GM20000 (cell line): ENCODE measurements around the gene EXD1.

Source experiments
- DNase-seq: peaks from one replicate; pipeline ENCODE4 v3.0.0; 2012; ENCODE audit warnings: low spot score
- CTCF ChIP-seq: IDR thresholded peaks from 2 replicates; pipeline ENCODE4 v1.5.1; 2012; ENCODE audit warnings: mild to moderate bottlenecking, control low read depth; ENCODE audit errors: extremely low read depth, missing control alignments

EXD1 gene

GRCh38 chr15:41219381-41219780, 11.2 kb downstream of the EXD1 start:
- TF ChIP-seq CTCF, result no peak
- DNase-seq, result no peak

GRCh38 chr15:41218851-41219250, 11.7 kb downstream of the EXD1 start:
- DNase-seq, result no peak
- no peak for TF ChIP-seq CTCF

- TF ChIP-seq CTCF, result no peak
- no peak for DNase-seq
Observed at GRCh38 chr15:41215708-41216107, 14.8 kb downstream of the EXD1 start.

- TF ChIP-seq CTCF, result no peak
- DNase-seq, result no peak
Observed at GRCh38 chr15:41207687-41208448, 22.7 kb downstream of the EXD1 start.

GRCh38 chr15:41205315-41205714, 25.2 kb downstream of the EXD1 start:
- no peak for TF ChIP-seq CTCF
- no peak for DNase-seq

- DNase-seq, result no peak
- no peak for TF ChIP-seq CTCF
Observed at GRCh38 chr15:41203395-41203794, 27.2 kb downstream of the EXD1 start.

GRCh38 chr15:41199470-41199869, 31.1 kb downstream of the EXD1 start:
- DNase-seq, result no peak

More at GRCh38 chr15:41199470-41199869, 31.1 kb downstream of the EXD1 start:
- no peak for TF ChIP-seq CTCF
